H9 (cell line): Measurements from ENCODE around the gene NODAL. TPM values are rescaled to one million over a fixed set of nuclear protein-coding genes. Genes with fewer than 3 reads are reported as not detected.

Experiments
- DNase-seq: peaks from one replicate; pipeline ENCODE4 v3.0.0-alpha.2; 2017
- H2AFZ ChIP-seq: one replicate; pipeline ENCODE4 v1.6.1; 2013; ENCODE audit warnings: mild to moderate bottlenecking, low read length, control low read depth, moderate library complexity
- H2AK5ac ChIP-seq: 2 replicates; pipeline ENCODE4 v1.6.1; 2013; ENCODE audit warnings: low read length, control low read depth, mixed read lengths; ENCODE audit not compliant: insufficient read length
- H2BK120ac ChIP-seq: one replicate; pipeline ENCODE4 v1.6.1; 2013; ENCODE audit warnings: low read depth, mild to moderate bottlenecking, low read length, control low read depth, inconsistent platforms; ENCODE audit not compliant: poor library complexity, severe bottlenecking
- H2BK12ac ChIP-seq: 2 replicates; pipeline ENCODE4 v1.6.1; 2013; ENCODE audit warnings: low read length, control low read depth, mixed read lengths, low read depth; ENCODE audit not compliant: insufficient read length
- H2BK15ac ChIP-seq: 2 replicates; pipeline ENCODE4 v1.6.1; 2013; ENCODE audit warnings: low read depth, low read length, control low read depth
- H2BK20ac ChIP-seq: one replicate; pipeline ENCODE4 v1.6.1; 2013; ENCODE audit warnings: low read depth, mild to moderate bottlenecking, low read length, control low read depth, inconsistent platforms; ENCODE audit not compliant: poor library complexity, severe bottlenecking
- H2BK5ac ChIP-seq: 2 replicates; pipeline ENCODE4 v1.6.1; 2013; ENCODE audit warnings: low read length, control low read depth, mixed read lengths; ENCODE audit not compliant: insufficient read length
- H3K14ac ChIP-seq: 2 replicates; pipeline ENCODE4 v1.6.1; 2013; ENCODE audit warnings: low read length, control low read depth; ENCODE audit not compliant: insufficient read depth
- H3K18ac ChIP-seq: 2 replicates; pipeline ENCODE4 v1.6.1; 2013; ENCODE audit warnings: low read depth, mild to moderate bottlenecking, mixed read lengths, low read length, control low read depth; ENCODE audit not compliant: insufficient read length
- H3K23ac ChIP-seq: 2 replicates; pipeline ENCODE4 v1.6.1; 2013; ENCODE audit warnings: low read length, control low read depth, mixed read lengths, low read depth; ENCODE audit not compliant: insufficient read length
- H3K23me2 ChIP-seq: 2 replicates; pipeline ENCODE4 v1.6.1; 2013; ENCODE audit warnings: low read depth, mild to moderate bottlenecking, mixed read lengths, low read length, control low read depth; ENCODE audit not compliant: insufficient read length, poor library complexity, severe bottlenecking
- H3K27ac ChIP-seq: 2 replicates; pipeline ENCODE4 v1.5.1; 2013; ENCODE audit warnings: low read length, control low read depth, mixed read lengths, low read depth; ENCODE audit not compliant: insufficient read length
- H3K27me3 ChIP-seq: 2 replicates; pipeline ENCODE4 v1.6.1; 2013; ENCODE audit warnings: low read length, control low read depth, inconsistent platforms; ENCODE audit not compliant: insufficient read depth
- H3K4ac ChIP-seq: 2 replicates; pipeline ENCODE4 v1.6.1; 2013; ENCODE audit warnings: low read depth, mild to moderate bottlenecking, control low read depth, inconsistent platforms, low read length, moderate library complexity
- H3K4me1 ChIP-seq: 2 replicates; pipeline ENCODE4 v1.6.1; 2013; ENCODE audit warnings: low read length, control low read depth, inconsistent platforms; ENCODE audit not compliant: insufficient read depth
- H3K4me2 ChIP-seq: 2 replicates; pipeline ENCODE4 v1.6.1; 2013; ENCODE audit warnings: low read length, control low read depth, mixed read lengths; ENCODE audit not compliant: insufficient read length, insufficient read depth
- H3K56ac ChIP-seq: 2 replicates; pipeline ENCODE4 v1.6.1; 2013; ENCODE audit warnings: low read depth, mild to moderate bottlenecking, mixed read lengths, low read length, control low read depth; ENCODE audit not compliant: insufficient read length
- H3K79me1 ChIP-seq: 2 replicates; pipeline ENCODE4 v1.6.1; 2013; ENCODE audit warnings: low read depth, mild to moderate bottlenecking, moderate library complexity, low read length, control low read depth, inconsistent platforms; ENCODE audit not compliant: insufficient read depth, poor library complexity, severe bottlenecking
- H3K79me2 ChIP-seq: 2 replicates; pipeline ENCODE4 v1.6.1; 2013; ENCODE audit warnings: low read length, control low read depth, inconsistent platforms; ENCODE audit not compliant: insufficient read depth
- H3K9ac ChIP-seq: 2 replicates; pipeline ENCODE4 v1.6.1; 2013; ENCODE audit warnings: low read length, control low read depth, mixed read lengths; ENCODE audit not compliant: insufficient read length; ENCODE audit errors: extremely low read depth
- H3K9me3 ChIP-seq: one replicate; pipeline ENCODE4 v1.6.1; 2013; ENCODE audit warnings: low read depth, low read length, inconsistent platforms; ENCODE audit not compliant: control insufficient read depth
- H3T11ph ChIP-seq: one replicate; pipeline ENCODE4 v1.6.1; 2013; ENCODE audit warnings: mild to moderate bottlenecking, low read length, control low read depth, inconsistent platforms
- H4K20me1 ChIP-seq: one replicate; pipeline ENCODE4 v1.6.1; 2013; ENCODE audit not compliant: control insufficient read depth, insufficient read length, insufficient read depth
- H4K5ac ChIP-seq: 2 replicates; pipeline ENCODE4 v1.6.1; 2013; ENCODE audit warnings: low read depth, mild to moderate bottlenecking, mixed read lengths, low read length, control low read depth; ENCODE audit not compliant: insufficient read length
- H4K8ac ChIP-seq: replicated peaks from 2 replicates; pipeline ENCODE4 v1.6.1; 2013; ENCODE audit warnings: low read length, control low read depth, mixed read lengths, low read depth; ENCODE audit not compliant: insufficient read length
- H4K91ac ChIP-seq: 2 replicates; pipeline ENCODE4 v1.6.1; 2013; ENCODE audit warnings: low read depth, mild to moderate bottlenecking, moderate library complexity, mixed read lengths, low read length, control low read depth; ENCODE audit not compliant: insufficient read length
- H3K27ac Mint-ChIP-seq, 3 experiments: 2 replicates in 2 of 3; 3 replicates in 1 of 3; pipeline ENCODE4 v1.8.0; 2020 to 2021; ENCODE audit warnings: mixed read lengths in 3 of 3, mild to moderate bottlenecking in 1 of 3, moderate library complexity in 1 of 3
- H3K27me3 Mint-ChIP-seq: 2 replicates; pipeline ENCODE4 v1.8.0; 2021; ENCODE audit warnings: low read depth, mild to moderate bottlenecking, moderate library complexity, mixed read lengths
- H3K36me3 Mint-ChIP-seq, 3 experiments: 2 replicates in 2 of 3; 3 replicates in 1 of 3; pipeline ENCODE4 v1.8.0; 2020 to 2021; ENCODE audit warnings: low read depth in 3 of 3, mixed read lengths in 3 of 3; ENCODE audit not compliant: insufficient read depth in 1 of 3
- H3K4me1 Mint-ChIP-seq, 2 experiments: 2 replicates each; pipeline ENCODE4 v1.8.0; 2020; ENCODE audit warnings: mixed read lengths in 2 of 2
- H3K4me3 Mint-ChIP-seq, 2 experiments: 2 replicates in 1 of 2; 3 replicates in 1 of 2; pipeline ENCODE4 v1.8.0; 2020 to 2021; ENCODE audit warnings: mild to moderate bottlenecking in 2 of 2, mixed read lengths in 2 of 2, moderate library complexity in 1 of 2
- H3K9me3 Mint-ChIP-seq, 2 experiments: 2 replicates in 1 of 2; 3 replicates in 1 of 2; pipeline ENCODE4 v1.8.0; 2020; ENCODE audit warnings: mild to moderate bottlenecking in 2 of 2, mixed read lengths in 2 of 2, moderate library complexity in 1 of 2
- WGBS: extraction: QIAGEN DNeasy Blood & Tissue Kit; methylation state at CpG from one replicate; pipeline ENCODE4 v1.1.7; 2013; ENCODE audit warnings: missing lambda C conversion rate, low lambda C conversion rate, mixed read lengths; ENCODE audit not compliant: insufficient read length; ENCODE audit errors: extremely low coverage; 5-methylcytosine and 5-hydroxymethylcytosine counted together
- total RNA-seq: library from RNA; stranded (reverse); gene quantifications from 2 replicates; pipeline ENCODE4 v1.2.1, GENCODE V29; 2021
- TF ChIP-seq, protein P1 (sequence below): fragments of 200-600 bp; sonication (generic); conservative IDR thresholded peaks from 3 replicates; pipeline ENCODE4 v1.8.0; 2021; ENCODE audit warnings: antibody characterized with exemption, mild to moderate bottlenecking

NODAL gene
- total RNA-seq, 1 experiment from 2014 or later, result 80.7 TPM

DNA sequence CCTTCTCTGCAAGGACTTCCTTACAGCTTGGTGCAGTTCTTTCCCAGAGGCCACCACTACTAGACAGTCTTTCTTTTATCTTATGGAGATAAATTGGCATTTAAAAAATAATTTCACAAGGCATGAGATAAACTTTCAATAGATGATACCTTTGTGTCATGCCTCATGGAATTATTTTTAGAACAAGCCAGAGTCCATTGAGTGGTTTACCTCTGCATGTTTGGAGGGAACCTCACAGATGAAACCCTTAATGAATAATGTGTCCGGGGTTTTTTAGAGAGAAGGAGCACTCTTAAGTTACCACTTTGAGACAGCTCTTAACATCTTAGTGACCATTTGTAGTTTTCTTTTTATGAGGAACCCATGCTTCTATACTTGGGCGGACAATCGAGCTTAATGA is 17.2 kb downstream of the NODAL start:
- DNase-seq, result no peak
- H3K4me2 ChIP-seq, result no peak overlapping the region
- H3K18ac ChIP-seq, result no peak overlapping the region
- H2BK12ac ChIP-seq, result no peak overlapping the region
- no peak overlapping the region for H2BK5ac ChIP-seq
- no peaks in the 10 kb centered on the region for H3K27me3 ChIP-seq
- H3K9me3 Mint-ChIP-seq, result no peaks in the 10 kb centered on the region
- no peaks in the 10 kb centered on the region for H3K9me3 ChIP-seq
- H3T11ph ChIP-seq, result no peak overlapping the region
- peaks cover 24 to 30% of the 10 kb centered on the region in 2 experiments for H3K4me1 Mint-ChIP-seq
- no peak overlapping the region for H2BK15ac ChIP-seq
- no peaks in the 10 kb centered on the region for H4K20me1 ChIP-seq
- no peak overlapping the region for H3K9ac ChIP-seq
- H4K5ac ChIP-seq, result no peak overlapping the region
- no peaks in the 10 kb centered on the region for H3K4me1 ChIP-seq
- H2AK5ac ChIP-seq, result no peak overlapping the region
- H4K8ac ChIP-seq, result no peak overlapping the region
- no peaks in the 10 kb centered on the region for H3K79me2 ChIP-seq
- TF ChIP-seq, protein P1, sequence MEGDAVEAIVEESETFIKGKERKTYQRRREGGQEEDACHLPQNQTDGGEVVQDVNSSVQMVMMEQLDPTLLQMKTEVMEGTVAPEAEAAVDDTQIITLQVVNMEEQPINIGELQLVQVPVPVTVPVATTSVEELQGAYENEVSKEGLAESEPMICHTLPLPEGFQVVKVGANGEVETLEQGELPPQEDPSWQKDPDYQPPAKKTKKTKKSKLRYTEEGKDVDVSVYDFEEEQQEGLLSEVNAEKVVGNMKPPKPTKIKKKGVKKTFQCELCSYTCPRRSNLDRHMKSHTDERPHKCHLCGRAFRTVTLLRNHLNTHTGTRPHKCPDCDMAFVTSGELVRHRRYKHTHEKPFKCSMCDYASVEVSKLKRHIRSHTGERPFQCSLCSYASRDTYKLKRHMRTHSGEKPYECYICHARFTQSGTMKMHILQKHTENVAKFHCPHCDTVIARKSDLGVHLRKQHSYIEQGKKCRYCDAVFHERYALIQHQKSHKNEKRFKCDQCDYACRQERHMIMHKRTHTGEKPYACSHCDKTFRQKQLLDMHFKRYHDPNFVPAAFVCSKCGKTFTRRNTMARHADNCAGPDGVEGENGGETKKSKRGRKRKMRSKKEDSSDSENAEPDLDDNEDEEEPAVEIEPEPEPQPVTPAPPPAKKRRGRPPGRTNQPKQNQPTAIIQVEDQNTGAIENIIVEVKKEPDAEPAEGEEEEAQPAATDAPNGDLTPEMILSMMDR, result no peak
- H3K4ac ChIP-seq, result no peak overlapping the region
- H2BK20ac ChIP-seq, result no peak overlapping the region
- WGBS, result no CpG with 5 or more reads among the region's 3 CpGs
- H3K79me1 ChIP-seq, result no peaks in the 10 kb centered on the region
- H3K4me3 Mint-ChIP-seq, result no peak overlapping the region
- H3K27ac Mint-ChIP-seq, result no peak overlapping the region
- no peak overlapping the region for H2BK120ac ChIP-seq
- H3K23ac ChIP-seq, result no peak overlapping the region
- H3K27me3 Mint-ChIP-seq, result no peaks in the 10 kb centered on the region
- no peak overlapping the region for H3K56ac ChIP-seq
- H2AFZ ChIP-seq, result no peak overlapping the region
- H3K27ac ChIP-seq, result no peak overlapping the region
- H3K14ac ChIP-seq, result no peak overlapping the region
- no peaks in the 10 kb centered on the region for H3K23me2 ChIP-seq
- no peak overlapping the region for H4K91ac ChIP-seq
- H3K36me3 Mint-ChIP-seq, result peaks cover 42 to 85% (median 70%) of the 10 kb centered on the region in 3 experiments; a peak in 6 of 7 replicates
